ENCODE measurements around the gene COL28A1. TPM values are rescaled to one million over a fixed set of nuclear protein-coding genes. Genes with fewer than 3 reads are reported as not detected.

Gene COL28A1
- total RNA-seq, 1 experiment from 2014 or later: 2.2 TPM

GRCh38 chr7:7432979-7433378 lies 102.7 kb downstream of the COL28A1 start:
- intact Hi-C loops (cut with micrococcal nuclease; ENCODE audit: unreplicated experiment): no loop called here
- Histone ChIP-seq H3K36me3 (ENCODE audit: low read depth) (no peaks in the 10 kb centered on the region), H2AFZ (no peak overlapping the region), H3K4me1 (replicated peaks; ENCODE audit: insufficient read depth) (0 out of 2 replicates have a peak, but pooled peaks cover under 1% of the 10 kb centered on the region), H3K27ac (no peak overlapping the region), H3K4me2 (no peak overlapping the region), H3K9me2 (ENCODE audit: insufficient read depth) (no peaks in the 10 kb centered on the region), H3K9me3 (ENCODE audit: insufficient read depth, low read depth) (no peaks in the 10 kb centered on the region), H3K27me3 (ENCODE audit: insufficient read depth, low read depth) (no peaks in the 10 kb centered on the region), H3K4me3 (no peak overlapping the region), H3F3A (ENCODE audit: insufficient read depth, low read depth) (no peaks in the 10 kb centered on the region), H4K20me1 (ENCODE audit: insufficient read depth) (no peaks in the 10 kb centered on the region), H3K79me2 (ENCODE audit: low read depth) (no peaks in the 10 kb centered on the region)
- no TSS peak for BruUV-seq (replicated peaks)
- no peak for DNase-seq
- POLR2A ChIA-PET (ENCODE audit: unreplicated experiment): no interaction called here
- no peak for TF ChIP-seq EZH2 (IDR thresholded peaks at IDR 0.05; ENCODE audit: low read depth)
- TF ChIP-seq, protein P1, sequence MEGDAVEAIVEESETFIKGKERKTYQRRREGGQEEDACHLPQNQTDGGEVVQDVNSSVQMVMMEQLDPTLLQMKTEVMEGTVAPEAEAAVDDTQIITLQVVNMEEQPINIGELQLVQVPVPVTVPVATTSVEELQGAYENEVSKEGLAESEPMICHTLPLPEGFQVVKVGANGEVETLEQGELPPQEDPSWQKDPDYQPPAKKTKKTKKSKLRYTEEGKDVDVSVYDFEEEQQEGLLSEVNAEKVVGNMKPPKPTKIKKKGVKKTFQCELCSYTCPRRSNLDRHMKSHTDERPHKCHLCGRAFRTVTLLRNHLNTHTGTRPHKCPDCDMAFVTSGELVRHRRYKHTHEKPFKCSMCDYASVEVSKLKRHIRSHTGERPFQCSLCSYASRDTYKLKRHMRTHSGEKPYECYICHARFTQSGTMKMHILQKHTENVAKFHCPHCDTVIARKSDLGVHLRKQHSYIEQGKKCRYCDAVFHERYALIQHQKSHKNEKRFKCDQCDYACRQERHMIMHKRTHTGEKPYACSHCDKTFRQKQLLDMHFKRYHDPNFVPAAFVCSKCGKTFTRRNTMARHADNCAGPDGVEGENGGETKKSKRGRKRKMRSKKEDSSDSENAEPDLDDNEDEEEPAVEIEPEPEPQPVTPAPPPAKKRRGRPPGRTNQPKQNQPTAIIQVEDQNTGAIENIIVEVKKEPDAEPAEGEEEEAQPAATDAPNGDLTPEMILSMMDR (conservative IDR thresholded peaks at IDR 0.05): no peak
- CTCF ChIA-PET: no interaction called here

GRCh38 chr7:7428806-7429205 lies 106.9 kb downstream of the COL28A1 start:
- Histone ChIP-seq H3K4me1 (replicated peaks; ENCODE audit: insufficient read depth) (no peaks in the 10 kb centered on the region), H2AFZ (no peak overlapping the region), H3K27me3 (ENCODE audit: insufficient read depth, low read depth) (no peaks in the 10 kb centered on the region), H3K4me3 (no peak overlapping the region), H3F3A (ENCODE audit: insufficient read depth, low read depth) (no peaks in the 10 kb centered on the region), H3K4me2 (no peak overlapping the region), H4K20me1 (ENCODE audit: insufficient read depth) (no peaks in the 10 kb centered on the region), H3K79me2 (ENCODE audit: low read depth) (no peaks in the 10 kb centered on the region), H3K27ac (no peak overlapping the region), H3K36me3 (ENCODE audit: low read depth) (no peaks in the 10 kb centered on the region), H3K9me3 (ENCODE audit: insufficient read depth, low read depth) (no peaks in the 10 kb centered on the region), H3K9me2 (ENCODE audit: insufficient read depth) (no peaks in the 10 kb centered on the region; the same call in 1 of the 2 replicates)
- POLR2A ChIA-PET (ENCODE audit: unreplicated experiment): no interaction called here
- CTCF ChIA-PET: no interaction called here
- DNase-seq: no peak
- intact Hi-C loops (cut with micrococcal nuclease; ENCODE audit: unreplicated experiment): loop anchor here (10.0 kb wide), 1 partner anchor 336 kb away; no protein-coding TSS in a partner anchor
- TF ChIP-seq, protein P1 (conservative IDR thresholded peaks at IDR 0.05): no peak
- TF ChIP-seq EZH2 (IDR thresholded peaks at IDR 0.05; ENCODE audit: low read depth): no peak
- BruUV-seq (replicated peaks): no TSS peak

GRCh38 chr7:7427363-7427762 lies 108.3 kb downstream of the COL28A1 start:
- Histone ChIP-seq H3K36me3 (ENCODE audit: low read depth) (no peaks in the 10 kb centered on the region), H3K4me3 (no peak overlapping the region), H3K27me3 (ENCODE audit: insufficient read depth, low read depth) (no peaks in the 10 kb centered on the region), H3K9me3 (ENCODE audit: insufficient read depth, low read depth) (no peaks in the 10 kb centered on the region), H2AFZ (no peak overlapping the region), H3K9me2 (ENCODE audit: insufficient read depth) (no peaks in the 10 kb centered on the region; the same call in 1 of the 2 replicates), H3F3A (ENCODE audit: insufficient read depth, low read depth) (no peaks in the 10 kb centered on the region), H3K79me2 (ENCODE audit: low read depth) (no peaks in the 10 kb centered on the region), H4K20me1 (ENCODE audit: insufficient read depth) (no peaks in the 10 kb centered on the region), H3K4me1 (replicated peaks; ENCODE audit: insufficient read depth) (no peaks in the 10 kb centered on the region), H3K27ac (no peak overlapping the region), H3K4me2 (no peak overlapping the region)
- CTCF ChIA-PET: no interaction called here
- DNase-seq: no peak
- POLR2A ChIA-PET (ENCODE audit: unreplicated experiment): no interaction called here
- TF ChIP-seq EZH2 (IDR thresholded peaks at IDR 0.05; ENCODE audit: low read depth): no peak
- TF ChIP-seq, protein P1 (conservative IDR thresholded peaks at IDR 0.05): no peak
- BruUV-seq (replicated peaks): no TSS peak
- intact Hi-C loops (cut with micrococcal nuclease; ENCODE audit: unreplicated experiment): loop anchor here (10.0 kb wide), 1 partner anchor 337 kb away; no protein-coding TSS in a partner anchor
